ENCODE data around the gene FRMPD2.
A peak's percentile ranks its signal among the peaks of the same experiment; 100 is the strongest.
"Not testable (repeated sequence)": the region's sequence is repeated elsewhere in the genome, so short reads cannot be mapped to it uniquely, and the experiment has no call there.

Gene FRMPD2

DNA sequence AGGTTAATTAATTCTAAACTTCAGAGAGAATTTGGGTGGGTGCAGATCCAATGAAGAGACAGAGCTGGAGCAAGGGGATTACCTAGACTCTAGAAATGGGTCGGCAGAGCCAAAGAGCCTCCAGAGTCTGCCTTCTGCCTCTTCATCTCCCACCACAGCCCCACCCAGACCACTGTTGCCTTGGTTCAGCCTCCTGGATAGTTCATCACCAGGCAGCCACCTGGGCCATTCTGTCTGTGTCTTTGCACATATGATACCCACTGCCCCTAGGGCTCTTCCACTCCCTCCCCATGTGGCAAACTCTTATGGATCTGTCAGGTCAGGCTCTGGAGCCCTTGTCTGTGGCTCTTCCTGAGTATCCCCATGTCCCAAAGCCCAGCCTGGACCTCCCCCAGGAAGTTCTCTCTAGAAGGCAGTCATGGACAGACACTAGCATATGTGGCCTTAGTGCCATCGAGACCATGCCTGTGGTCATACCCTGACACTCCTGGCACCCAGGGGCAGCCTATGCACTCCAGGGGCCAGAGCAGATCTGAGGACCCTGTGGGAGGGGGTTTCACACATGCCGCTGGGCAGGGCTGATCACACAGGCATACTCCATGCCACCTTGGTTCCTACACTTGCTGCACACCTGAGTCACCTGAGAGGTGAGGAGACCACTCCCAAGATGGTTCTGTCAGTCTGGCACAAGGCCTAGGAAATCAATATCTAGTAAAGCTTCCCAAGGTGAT is 41.6 kb downstream of the FRMPD2 start:
- DNase-seq = no peak

DNA sequence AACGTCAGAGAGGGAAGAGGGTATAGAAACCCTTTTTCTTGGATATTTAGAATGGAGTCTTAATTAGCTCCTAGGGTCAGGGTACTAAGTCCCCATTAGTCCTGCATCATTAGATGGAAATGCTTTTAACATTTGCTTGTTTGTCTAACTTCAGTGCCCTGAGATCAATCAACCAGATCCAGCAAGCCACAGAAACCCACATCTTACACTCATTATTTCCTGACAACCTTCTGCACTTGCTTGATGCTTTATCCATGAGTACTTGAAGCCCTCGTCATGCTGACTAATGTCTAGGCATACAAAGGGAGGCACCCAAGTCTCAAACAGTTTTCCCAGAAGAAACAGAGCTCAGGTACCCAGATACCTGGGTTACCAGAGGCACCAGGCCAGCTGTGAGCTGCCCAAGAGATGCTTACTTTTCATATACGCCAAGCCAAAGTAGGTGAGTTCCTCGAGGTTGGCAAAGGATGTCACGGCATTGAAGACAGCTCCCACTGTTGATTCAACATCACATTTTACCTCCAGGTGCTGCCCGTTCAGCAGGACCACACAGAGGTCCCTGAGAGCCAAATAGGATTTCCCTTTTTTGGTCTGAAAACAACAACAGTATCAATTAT is 42.7 kb downstream of the FRMPD2 start:
- no peak for DNase-seq

- no peak for DNase-seq
Observed at GRCh38 chr10:48231178-48231577, 43.3 kb downstream of the FRMPD2 start.

GRCh38 chr10:48227213-48227612 is 47.3 kb downstream of the FRMPD2 start:
- no peak for DNase-seq

DNA sequence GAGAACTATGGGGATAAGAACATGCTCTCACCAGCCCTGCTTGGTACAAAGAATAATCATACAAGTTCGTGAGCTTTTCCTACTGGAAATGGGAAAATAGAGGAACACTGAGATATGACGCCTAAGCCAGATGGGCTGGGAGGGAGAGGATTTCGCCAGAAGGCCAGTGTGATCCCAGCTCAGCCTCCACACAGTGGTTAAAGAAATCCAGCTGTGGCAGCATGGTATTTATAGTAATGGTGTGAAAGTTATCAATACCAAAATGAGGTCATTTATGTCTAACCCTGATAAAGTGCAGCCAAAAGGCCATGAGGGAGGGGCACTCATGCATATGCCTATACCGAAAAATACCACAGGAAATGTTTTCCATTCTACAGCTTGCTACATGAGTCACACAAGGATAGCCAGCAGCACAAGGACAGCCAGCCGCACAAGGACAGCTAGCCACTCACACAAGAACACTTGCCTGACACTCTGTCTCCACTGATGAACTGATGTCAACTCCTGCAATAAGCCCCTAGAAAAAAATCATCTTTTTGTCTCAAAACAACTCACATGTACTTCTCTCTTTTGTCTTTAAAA is 49.4 kb downstream of the FRMPD2 start:
- DNase-seq = no peak

- DNase-seq = no peak
Observed at GRCh38 chr10:48224296-48224695, 50.2 kb downstream of the FRMPD2 start.

GRCh38 chr10:48221814-48222213 is 52.7 kb downstream of the FRMPD2 start:
- no peak for DNase-seq

DNA sequence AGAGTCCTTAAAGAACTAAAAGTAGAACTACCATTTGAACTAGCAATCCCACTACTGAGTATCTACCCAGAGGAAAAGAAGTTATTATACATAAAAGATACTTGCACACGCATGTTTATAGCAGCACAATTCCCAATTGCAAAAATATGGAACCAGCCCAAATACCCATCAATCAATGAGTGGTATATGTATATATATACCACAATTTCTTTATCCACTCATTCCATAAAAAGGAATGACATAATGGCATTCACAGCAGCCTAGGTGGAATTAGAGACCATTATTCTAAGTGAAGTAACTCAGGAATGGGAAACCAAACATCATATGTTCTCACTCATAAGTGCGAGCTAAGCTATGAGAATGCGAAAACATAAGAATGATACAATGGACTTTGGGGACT is 53.5 kb downstream of the FRMPD2 start:
- DNase-seq = not testable (repeated sequence)

DNA sequence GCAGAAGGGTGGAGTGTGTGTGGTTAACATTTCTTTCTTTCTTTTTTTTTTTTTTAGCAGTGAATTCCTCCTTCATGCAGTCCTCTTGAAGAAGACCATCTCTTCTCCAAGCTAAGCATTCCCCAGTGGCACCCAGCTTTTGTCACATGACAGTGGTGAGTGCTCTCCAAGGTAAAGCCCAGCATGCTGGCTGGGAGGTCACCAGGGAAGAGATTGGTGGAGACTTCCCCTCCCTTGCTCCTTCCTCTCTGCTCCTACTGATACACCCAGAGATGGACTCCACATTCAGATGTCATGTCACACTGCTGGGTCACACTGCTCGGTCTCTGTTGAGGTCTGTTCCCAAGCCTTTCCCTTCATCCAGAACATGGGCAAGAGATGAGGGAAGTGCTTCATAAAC is 55.3 kb downstream of the FRMPD2 start:
- no peak for DNase-seq

DNA sequence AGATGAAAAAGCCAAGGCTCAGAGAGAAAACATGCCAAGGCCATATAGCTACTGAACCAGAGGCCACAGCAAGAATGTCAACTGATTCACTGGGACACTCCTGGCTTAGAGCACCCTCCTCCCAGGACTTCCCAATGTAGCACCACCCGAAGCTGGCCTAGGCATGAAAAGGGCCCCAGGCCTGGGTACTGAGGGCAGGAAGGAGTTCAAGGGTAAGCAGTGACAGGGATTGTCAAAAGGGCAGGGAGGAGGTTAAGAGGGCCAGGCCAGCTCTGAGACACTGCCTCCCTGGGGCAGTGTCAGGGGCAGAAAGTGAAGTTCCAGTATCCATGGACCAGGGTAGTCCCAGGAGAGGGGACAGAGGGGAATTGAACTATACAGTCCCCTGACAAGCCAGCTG is 57.8 kb downstream of the FRMPD2 start:
- no peak for DNase-seq

DNA sequence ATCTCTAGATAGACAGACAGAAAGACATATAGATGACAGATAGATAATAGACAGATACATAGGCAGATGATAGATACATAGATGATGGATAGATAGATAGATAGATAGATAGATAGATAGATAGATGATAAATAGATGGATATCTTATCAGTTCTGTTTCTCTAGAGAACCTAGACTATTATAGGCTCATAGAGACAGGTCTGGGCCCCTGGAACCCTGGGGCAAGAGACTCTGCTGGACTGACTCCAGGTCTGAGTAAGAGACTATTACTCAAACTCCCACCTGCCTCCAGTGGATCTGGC is 58.3 kb downstream of the FRMPD2 start:
- DNase-seq = no peak

DNA sequence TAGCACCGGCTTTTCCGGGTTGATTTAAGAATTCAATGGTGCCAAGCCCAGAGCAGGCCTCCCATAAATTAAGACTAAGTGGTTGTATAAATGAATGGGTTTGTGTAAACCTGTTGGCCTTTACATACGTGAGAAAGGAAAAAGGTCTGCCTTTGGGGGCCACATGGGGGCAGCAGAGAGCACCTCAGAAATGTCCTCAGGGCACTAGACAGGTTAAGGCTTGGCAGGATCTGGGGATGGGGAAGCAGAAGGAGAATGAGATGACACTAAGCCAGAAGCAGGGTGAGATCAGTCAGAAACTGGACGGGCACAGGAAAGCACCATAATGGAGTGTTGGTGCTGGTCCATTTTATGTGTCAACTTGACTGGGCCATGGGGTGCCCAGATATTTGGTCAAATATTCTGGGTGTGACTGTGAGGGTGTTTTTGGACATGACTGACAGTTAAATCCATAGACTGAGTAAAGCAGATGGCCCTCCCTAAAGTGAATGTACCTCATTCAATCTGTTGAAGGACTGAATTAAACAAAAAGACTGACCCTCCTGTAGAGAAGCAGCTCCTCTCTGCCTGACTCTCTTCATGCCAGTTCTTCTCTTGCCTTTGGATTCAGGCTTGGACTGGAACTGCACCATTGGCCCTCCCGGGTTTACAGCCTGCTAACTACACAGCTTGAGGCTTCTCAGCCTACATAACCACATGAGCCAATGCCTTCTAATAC is 58.9 kb downstream of the FRMPD2 start:
- DNase-seq = peak; percentile 58 to 82 (median 72)

GRCh38 chr10:48214716-48215485 is 59.6 kb downstream of the FRMPD2 start:
- DNase-seq = no peak

- DNase-seq = no peak
Observed at GRCh38 chr10:48213047-48213446, 61.4 kb downstream of the FRMPD2 start.

GRCh38 chr10:48211777-48212176 is 62.7 kb downstream of the FRMPD2 start:
- DNase-seq = no peak

- no peak for DNase-seq
Observed at GRCh38 chr10:48210966-48211365, 63.5 kb downstream of the FRMPD2 start.

DNA sequence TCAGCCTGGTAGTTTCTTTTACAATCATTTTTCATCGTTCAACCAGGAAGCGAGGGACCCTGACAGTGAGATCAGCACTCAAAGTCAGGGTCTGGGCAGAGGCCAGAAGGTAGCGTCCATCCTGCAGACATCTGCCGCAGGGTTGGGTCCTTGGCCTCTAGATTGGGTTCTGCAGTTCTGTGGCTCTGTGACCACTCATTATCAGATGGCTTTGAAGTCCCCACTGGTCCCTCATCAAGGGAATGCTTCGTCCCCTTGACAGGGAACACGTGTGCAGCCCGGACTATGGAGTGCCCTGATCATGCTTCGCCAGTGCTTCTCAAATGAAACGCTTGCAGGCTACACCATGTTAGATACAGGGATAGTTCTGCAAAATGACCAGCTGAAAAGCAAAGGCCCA is 64.1 kb downstream of the FRMPD2 start:
- no peak for DNase-seq

GRCh38 chr10:48209241-48209640 is 65.3 kb downstream of the FRMPD2 start:
- DNase-seq = no peak

GRCh38 chr10:48207853-48208252 is 66.6 kb downstream of the FRMPD2 start:
- no peak for DNase-seq

- no peak for DNase-seq
Observed at GRCh38 chr10:48206482-48207250, 67.8 kb downstream of the FRMPD2 start.

DNA sequence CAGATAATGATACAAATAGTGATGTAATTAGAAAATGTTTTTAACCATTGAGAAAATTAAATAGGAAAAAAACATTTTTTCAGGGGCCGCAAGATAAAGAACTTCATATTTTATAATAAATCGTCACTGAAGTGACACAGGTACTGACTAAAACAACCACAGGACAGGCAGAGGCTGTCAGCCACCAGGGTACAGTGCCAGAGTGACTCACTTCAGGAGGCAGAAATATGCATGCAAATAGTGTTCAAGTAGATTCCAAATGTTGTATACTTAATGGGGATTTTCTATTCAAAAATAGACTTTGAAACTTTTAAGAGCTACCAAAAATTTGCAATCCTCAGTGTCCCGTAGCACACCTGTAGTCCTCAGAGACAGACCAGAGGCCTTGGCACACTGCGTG is 68.6 kb downstream of the FRMPD2 start:
- DNase-seq = no peak
